CD4-positive, alpha-beta memory T cell (primary cell): ENCODE results near the gene ACTL7A. TPM values are rescaled to one million over a fixed set of nuclear protein-coding genes. Genes with fewer than 3 reads are reported as not detected.
A peak's percentile ranks its signal among the peaks of the same experiment; 100 is the strongest.

Source experiments
- CTCF ChIA-PET: fragments of 350-600 bp; sonication (Branson Sonifier 250); formaldehyde crosslinking; loops from one replicate; lab custom pipeline; 2021; ENCODE audit warnings: inconsistent platforms; ENCODE audit not compliant: partially characterized antibody; lab: Charles Lee
- POLR2A ChIA-PET: fragments of 350-600 bp; sonication (Branson Sonifier 250); formaldehyde crosslinking; loops from one replicate; lab custom pipeline; 2021; ENCODE audit not compliant: partially characterized antibody; lab: Charles Lee
- DNase-seq, 5 donors: peaks; one replicate each; pipeline versions ENCODE4 v3.0.0 to v3.0.0-alpha.2; 2020 to 2022; ENCODE audit warnings: mixed read lengths in 1 of 5
- H3K27ac ChIP-seq: one replicate; pipeline ENCODE4 v1.7.0; 2013; ENCODE audit warnings: low read depth, low read length
- H3K27me3 ChIP-seq: 2 replicates; pipeline ENCODE4 v1.7.0; 2013; ENCODE audit warnings: mild to moderate bottlenecking, low read length, moderate library complexity; ENCODE audit not compliant: insufficient read depth
- H3K36me3 ChIP-seq: 2 replicates; pipeline ENCODE4 v1.7.0; 2013; ENCODE audit warnings: mild to moderate bottlenecking, low read length, moderate library complexity; ENCODE audit not compliant: insufficient read depth
- H3K4me1 ChIP-seq: 2 replicates; pipeline ENCODE4 v1.7.0; 2013; ENCODE audit warnings: mild to moderate bottlenecking, low read length, moderate library complexity; ENCODE audit not compliant: insufficient read depth
- H3K4me3 ChIP-seq, 2 donors: one replicate each; pipeline ENCODE4 v1.7.0; 2013; ENCODE audit warnings: low read length in 2 of 2, mild to moderate bottlenecking in 1 of 2
- H3K9me3 ChIP-seq, 2 donors: one replicate each; pipeline ENCODE4 v1.7.0; 2013; ENCODE audit warnings: low read length in 2 of 2, control low read depth in 1 of 2; ENCODE audit not compliant: control insufficient read depth in 1 of 2
- H3K27ac Mint-ChIP-seq, 7 donors: one replicate each; pipeline ENCODE4 v1.8.0; 2020 to 2021; ENCODE audit warnings: mixed read lengths in 7 of 7, mild to moderate bottlenecking in 6 of 7, inconsistent platforms in 3 of 7, moderate library complexity in 3 of 7
- H3K27me3 Mint-ChIP-seq, 2 donors: one replicate each; pipeline ENCODE4 v1.8.0; 2020 to 2021; ENCODE audit warnings: mixed read lengths in 2 of 2
- H3K36me3 Mint-ChIP-seq, 2 donors: one replicate each; pipeline ENCODE4 v1.8.0; 2020 to 2021; ENCODE audit warnings: mixed read lengths in 2 of 2, inconsistent platforms in 1 of 2, mild to moderate bottlenecking in 1 of 2
- H3K4me1 Mint-ChIP-seq, 4 donors: one replicate each; pipeline ENCODE4 v1.8.0; 2020 to 2021; ENCODE audit warnings: mixed read lengths in 4 of 4, mild to moderate bottlenecking in 1 of 4
- H3K4me3 Mint-ChIP-seq, 8 donors: one replicate each; pipeline ENCODE4 v1.8.0; 2020 to 2021; ENCODE audit warnings: mixed read lengths in 8 of 8, mild to moderate bottlenecking in 7 of 8, moderate library complexity in 6 of 8, inconsistent platforms in 3 of 8
- H3K9me3 Mint-ChIP-seq, 8 donors: one replicate each; pipeline ENCODE4 v1.8.0; 2020 to 2021; ENCODE audit warnings: mixed read lengths in 8 of 8, mild to moderate bottlenecking in 5 of 8, inconsistent platforms in 3 of 8, moderate library complexity in 1 of 8
- intact Hi-C: fragments of 100-400 bp; cut with micrococcal nuclease; formaldehyde crosslinking; loops from one replicate; pipeline ENCODE4 v1.15.1; 2023
- polyA plus RNA-seq, 2 donors: library from polyadenylated mRNA; unstranded; fragments of 300-500 nt; fragmentation: Illumina TruSeq; gene quantifications; one replicate each; pipeline ENCODE4 v1.2.3, GENCODE V29; 2021
- total RNA-seq, 2 experiments: library from RNA; stranded (reverse); gene quantifications; one replicate each; pipeline ENCODE4 v1.2.3, GENCODE V29; 2021

The ACTL7A gene
- total and polyA plus RNA-seq, 4 experiments from 2014 or later = not detected

- Mint-ChIP-seq H3K36me3 (no peaks in the 10 kb centered on the region), H3K9me3 (no peaks in the 10 kb centered on the region), H3K4me1 (peaks cover 0 to 3% (median 1%) of the 10 kb centered on the region in 4 donors), H3K4me3 (no peak overlapping the region), H3K27ac (no peak overlapping the region), H3K27me3 (peaks cover 1 to 7% of the 10 kb centered on the region in 2 donors)
- intact Hi-C loops = no loop called here
- ChIA-PET POLR2A (no interaction called here), CTCF (no interaction called here)
- Histone ChIP-seq H3K4me1 (no peaks in the 10 kb centered on the region), H3K36me3 (no peaks in the 10 kb centered on the region), H3K27ac (no peak overlapping the region), H3K9me3 (no peaks in the 10 kb centered on the region), H3K27me3 (no peaks in the 10 kb centered on the region), H3K4me3 (no peak overlapping the region)
- DNase-seq = no peak
These were observed 30.4 kb upstream of the ACTL7A start for GRCh38 chr9:108831496-108832178.

- H3K27me3 Mint-ChIP-seq = peaks cover 1 to 7% of the 10 kb centered on the region in 2 donors
- H3K4me3 Mint-ChIP-seq = no peak overlapping the region
- ChIA-PET CTCF (no interaction called here), POLR2A (no interaction called here)
- no peaks in the 10 kb centered on the region for H3K36me3 Mint-ChIP-seq
- Histone ChIP-seq H3K36me3 (no peaks in the 10 kb centered on the region), H3K27ac (no peak overlapping the region), H3K4me3 (no peak overlapping the region), H3K4me1 (no peaks in the 10 kb centered on the region), H3K27me3 (no peaks in the 10 kb centered on the region), H3K9me3 (no peaks in the 10 kb centered on the region)
- H3K27ac Mint-ChIP-seq = no peak overlapping the region
- no peak for DNase-seq
- H3K9me3 Mint-ChIP-seq = no peaks in the 10 kb centered on the region
- intact Hi-C loops = no loop called here
- peaks cover 0 to 3% (median 1%) of the 10 kb centered on the region in 4 donors for H3K4me1 Mint-ChIP-seq
These were observed 29.9 kb upstream of the ACTL7A start for GRCh38 chr9:108832179-108832500.

- peaks cover 0 to 2% (median 0%) of the 10 kb centered on the region in 8 donors for H3K9me3 Mint-ChIP-seq
- Histone ChIP-seq H3K4me3 (no peak overlapping the region), H3K4me1 (no peaks in the 10 kb centered on the region), H3K27ac (no peak overlapping the region), H3K36me3 (no peaks in the 10 kb centered on the region), H3K9me3 (no peaks in the 10 kb centered on the region), H3K27me3 (no peaks in the 10 kb centered on the region)
- peak overlapping the region in 1 of 7 donors; percentile 31 for H3K27ac Mint-ChIP-seq
- no peak overlapping the region for H3K4me3 Mint-ChIP-seq
- peaks cover 0 to 3% (median 1%) of the 10 kb centered on the region in 4 donors for H3K4me1 Mint-ChIP-seq
- no peaks in the 10 kb centered on the region for H3K36me3 Mint-ChIP-seq
- intact Hi-C loops = no loop called here
- POLR2A ChIA-PET = no interaction called here
- no peak for DNase-seq
- H3K27me3 Mint-ChIP-seq = peaks cover 1 to 7% of the 10 kb centered on the region in 2 donors
- CTCF ChIA-PET = no interaction called here
These were observed 27.0 kb upstream of the ACTL7A start for GRCh38 chr9:108834959-108835665.

GRCh38 chr9:108835831-108836230 lies 26.2 kb upstream of the ACTL7A start:
- CTCF ChIA-PET = no interaction called here
- intact Hi-C loops = no loop called here
- no peaks in the 10 kb centered on the region for H3K9me3 ChIP-seq
- H3K4me3 Mint-ChIP-seq = no peak overlapping the region
- H3K4me1 Mint-ChIP-seq = peaks cover 0 to 3% (median 1%) of the 10 kb centered on the region in 4 donors
- POLR2A ChIA-PET = no interaction called here
- no peak for DNase-seq
- no peaks in the 10 kb centered on the region for H3K4me1 ChIP-seq
- H3K36me3 Mint-ChIP-seq = no peaks in the 10 kb centered on the region
- no peak overlapping the region for H3K27ac ChIP-seq
- H3K9me3 Mint-ChIP-seq = peaks cover 0 to 2% (median 0%) of the 10 kb centered on the region in 8 donors
- no peaks in the 10 kb centered on the region for H3K36me3 ChIP-seq
- no peak overlapping the region for H3K27ac Mint-ChIP-seq
- H3K27me3 ChIP-seq = no peaks in the 10 kb centered on the region
- H3K27me3 Mint-ChIP-seq = peaks cover 1 to 7% of the 10 kb centered on the region in 2 donors
- no peak overlapping the region for H3K4me3 ChIP-seq

GRCh38 chr9:108836319-108836718 lies 25.7 kb upstream of the ACTL7A start:
- intact Hi-C loops = no loop called here
- Histone ChIP-seq H3K27me3 (no peaks in the 10 kb centered on the region), H3K4me1 (no peaks in the 10 kb centered on the region), H3K36me3 (no peaks in the 10 kb centered on the region), H3K4me3 (no peak overlapping the region), H3K27ac (no peak overlapping the region), H3K9me3 (no peaks in the 10 kb centered on the region)
- H3K27me3 Mint-ChIP-seq = peaks cover 1 to 7% of the 10 kb centered on the region in 2 donors
- peaks cover 0 to 2% (median 0%) of the 10 kb centered on the region in 8 donors for H3K9me3 Mint-ChIP-seq
- no peak overlapping the region for H3K27ac Mint-ChIP-seq
- no peak overlapping the region for H3K4me3 Mint-ChIP-seq
- CTCF ChIA-PET = interaction anchor here (1.2 kb wide), 1 partner anchor 9 kb away, joined by 4 read pairs; no protein-coding TSS in a partner anchor
- H3K36me3 Mint-ChIP-seq = no peaks in the 10 kb centered on the region
- DNase-seq = no peak
- peaks cover 0 to 3% (median 1%) of the 10 kb centered on the region in 4 donors for H3K4me1 Mint-ChIP-seq
- POLR2A ChIA-PET = no interaction called here

- Histone ChIP-seq H3K9me3 (no peaks in the 10 kb centered on the region), H3K4me3 (no peak overlapping the region), H3K36me3 (no peaks in the 10 kb centered on the region), H3K27me3 (no peaks in the 10 kb centered on the region), H3K4me1 (no peaks in the 10 kb centered on the region), H3K27ac (no peak overlapping the region)
- H3K27ac Mint-ChIP-seq = no peak overlapping the region
- intact Hi-C loops = no loop called here
- H3K4me3 Mint-ChIP-seq = no peak overlapping the region
- peaks cover 0 to 3% (median 1%) of the 10 kb centered on the region in 4 donors for H3K4me1 Mint-ChIP-seq
- no peak for DNase-seq
- POLR2A ChIA-PET = no interaction called here
- peaks cover 0 to 2% (median 0%) of the 10 kb centered on the region in 8 donors for H3K9me3 Mint-ChIP-seq
- CTCF ChIA-PET = interaction anchor here (1.2 kb wide), 1 partner anchor 9 kb away, joined by 4 read pairs; no protein-coding TSS in a partner anchor
- H3K36me3 Mint-ChIP-seq = no peaks in the 10 kb centered on the region
- peaks cover 1 to 9% of the 10 kb centered on the region in 2 donors for H3K27me3 Mint-ChIP-seq
These were observed 25.3 kb upstream of the ACTL7A start for GRCh38 chr9:108836781-108837180.

- intact Hi-C loops = no loop called here
- CTCF ChIA-PET = interaction anchor here (1.2 kb wide), 1 partner anchor 10 kb away, joined by 4 read pairs; no protein-coding TSS in a partner anchor
- Histone ChIP-seq H3K4me3 (no peak overlapping the region), H3K36me3 (no peaks in the 10 kb centered on the region), H3K4me1 (no peaks in the 10 kb centered on the region), H3K27ac (no peak overlapping the region), H3K27me3 (no peaks in the 10 kb centered on the region), H3K9me3 (no peaks in the 10 kb centered on the region)
- peaks cover 0 to 9% of the 10 kb centered on the region in 2 donors for H3K27me3 Mint-ChIP-seq
- no peak overlapping the region for H3K27ac Mint-ChIP-seq
- H3K4me1 Mint-ChIP-seq = peaks cover 0 to 4% (median 3%) of the 10 kb centered on the region in 4 donors
- H3K4me3 Mint-ChIP-seq = no peak overlapping the region
- peaks cover 0 to 2% (median 0%) of the 10 kb centered on the region in 8 donors for H3K9me3 Mint-ChIP-seq
- no peaks in the 10 kb centered on the region for H3K36me3 Mint-ChIP-seq
- no peak for DNase-seq
- POLR2A ChIA-PET = no interaction called here
These were observed 24.5 kb upstream of the ACTL7A start for GRCh38 chr9:108837530-108837929.
